UCSD-AML1 (cell line): ENCODE data around the gene ZNF324.
"Not testable (repeated sequence)": the region's sequence is repeated elsewhere in the genome, so short reads cannot be mapped to it uniquely, and the experiment has no call there.

ENCODE experiments used
- DNase-seq: peaks from one replicate; lab custom pipeline; 2025; ENCODE audit not compliant: unreplicated experiment; lab: John Stamatoyannopoulos, UW

The ZNF324 gene

DNA sequence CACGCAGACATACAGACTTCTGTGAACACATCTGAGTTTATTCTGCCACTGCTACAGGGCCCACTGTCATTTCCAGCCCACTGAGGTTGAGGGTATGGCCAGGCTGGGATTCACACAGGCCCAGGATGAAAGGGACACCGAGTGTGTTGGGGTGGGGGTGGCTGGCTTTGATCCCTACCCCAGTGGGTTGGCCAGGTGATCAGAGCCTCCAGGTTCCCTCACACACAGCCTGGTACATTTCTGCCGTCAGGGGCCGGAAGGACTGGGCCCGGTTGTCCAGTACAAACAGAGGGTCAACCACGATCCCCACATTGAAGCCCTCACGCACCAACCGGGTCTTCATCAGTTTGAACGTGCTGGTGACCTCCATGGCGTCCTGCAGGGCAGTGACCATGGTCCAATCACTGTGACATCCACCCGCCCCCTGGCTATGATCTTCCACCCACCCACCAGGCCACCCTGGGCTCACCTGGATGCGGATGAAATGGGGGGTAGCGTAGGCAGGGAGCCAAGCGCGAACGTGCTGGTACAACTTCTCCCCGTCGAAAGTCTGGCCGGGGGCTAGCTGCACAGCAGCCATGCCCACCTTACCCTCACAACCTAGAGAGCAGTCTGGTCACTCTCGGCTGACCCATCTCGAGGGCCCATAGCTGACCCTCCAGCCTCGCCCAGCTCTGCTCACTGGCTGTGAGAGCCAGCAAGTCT is 31.6 kb downstream of the ZNF324 start:
- DNase-seq = no peak

DNA sequence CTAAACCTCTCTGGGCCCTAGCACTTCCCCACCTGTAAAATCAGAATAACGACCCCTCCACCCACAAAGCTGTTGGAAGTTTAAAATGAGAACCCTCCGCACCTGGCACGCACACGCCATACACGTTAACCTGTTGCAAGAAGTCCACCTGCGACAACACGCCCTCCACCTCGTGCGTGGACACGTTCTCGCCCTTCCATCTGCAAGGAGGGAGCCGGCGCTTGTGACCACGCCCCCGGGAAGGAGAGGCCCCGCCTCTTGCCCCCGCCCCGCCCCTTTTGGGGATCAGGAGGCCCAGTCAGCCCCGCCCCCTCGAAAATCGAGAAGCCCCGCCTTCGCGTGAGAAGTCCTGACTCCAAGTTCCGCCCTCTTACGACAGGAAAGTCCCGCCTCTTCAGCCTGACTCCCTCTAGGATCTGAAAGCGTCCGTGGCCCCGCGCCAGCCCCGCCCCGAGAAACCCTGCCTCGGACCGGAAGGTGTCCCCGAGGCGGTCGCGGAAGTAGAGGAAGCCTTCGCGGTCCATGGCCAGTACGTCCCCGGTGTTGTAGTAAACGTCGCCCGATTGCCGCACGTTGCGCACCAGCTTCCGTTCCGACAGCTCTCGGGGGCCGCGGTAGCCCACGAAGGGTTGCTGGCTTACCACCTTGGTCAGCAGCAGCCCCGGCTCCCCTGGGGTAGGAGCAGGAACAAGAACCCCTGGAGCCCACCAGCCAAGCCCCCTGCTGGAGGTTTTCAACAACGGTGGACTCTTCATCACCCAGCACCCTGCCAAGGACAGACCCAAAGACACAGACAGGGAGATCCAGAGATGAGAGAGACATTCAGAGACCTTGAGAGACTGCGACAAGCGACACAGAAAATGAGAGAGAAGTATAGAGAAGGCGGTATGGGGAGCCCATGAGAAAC is 32.4 kb downstream of the ZNF324 start:
- DNase-seq = peak; percentile 99

DNA sequence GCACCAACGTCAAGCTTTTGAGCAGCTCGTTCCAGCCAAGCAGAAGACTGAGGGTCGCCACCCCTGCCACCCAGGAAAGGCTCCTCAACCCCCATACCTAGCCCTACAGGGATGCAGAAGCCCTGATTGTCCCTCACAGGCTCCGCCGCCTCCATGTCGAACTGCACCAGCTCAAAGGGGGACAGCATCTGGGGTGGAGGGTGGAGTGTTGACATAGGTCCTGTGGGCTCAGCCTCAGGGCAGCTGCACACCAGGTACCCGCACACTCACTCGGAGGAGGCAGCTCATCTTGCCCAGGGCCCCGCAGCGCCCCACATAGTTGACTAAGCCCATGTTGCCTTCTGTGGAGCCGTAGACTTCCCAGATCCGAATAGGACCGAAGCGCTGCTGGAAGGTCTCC is 33.4 kb downstream of the ZNF324 start:
- DNase-seq = no peak

DNA sequence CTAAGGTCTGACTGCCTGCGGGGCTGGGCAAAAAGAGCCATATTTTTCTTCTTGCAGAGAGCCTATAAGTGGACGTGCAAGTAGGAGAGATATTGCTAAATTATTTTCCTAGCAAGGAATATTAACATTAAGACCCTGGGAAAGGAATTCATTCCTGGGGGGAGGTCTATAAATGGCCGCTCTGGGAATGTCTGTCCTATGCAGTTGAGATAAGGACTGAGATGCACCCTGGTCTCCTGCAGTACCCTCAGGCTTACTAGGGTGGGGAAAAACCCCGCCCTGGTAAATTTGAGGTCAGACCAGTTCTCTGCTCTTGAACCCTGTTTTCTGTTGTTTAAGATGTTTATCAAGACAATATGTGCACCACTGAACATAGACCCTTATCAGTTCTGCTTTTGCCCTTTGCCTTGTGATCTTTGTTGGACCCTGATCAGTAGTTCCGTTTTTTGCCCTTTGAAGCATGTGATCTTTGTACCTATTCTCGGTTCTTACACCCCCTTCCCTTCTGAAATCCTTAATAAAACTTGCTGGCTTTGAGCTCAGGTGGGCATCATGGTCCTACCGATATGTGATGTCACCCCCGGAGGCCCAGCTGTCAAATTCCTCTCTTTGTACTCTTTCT is 40.8 kb downstream of the ZNF324 start:
- not testable (repeated sequence) for DNase-seq

DNA sequence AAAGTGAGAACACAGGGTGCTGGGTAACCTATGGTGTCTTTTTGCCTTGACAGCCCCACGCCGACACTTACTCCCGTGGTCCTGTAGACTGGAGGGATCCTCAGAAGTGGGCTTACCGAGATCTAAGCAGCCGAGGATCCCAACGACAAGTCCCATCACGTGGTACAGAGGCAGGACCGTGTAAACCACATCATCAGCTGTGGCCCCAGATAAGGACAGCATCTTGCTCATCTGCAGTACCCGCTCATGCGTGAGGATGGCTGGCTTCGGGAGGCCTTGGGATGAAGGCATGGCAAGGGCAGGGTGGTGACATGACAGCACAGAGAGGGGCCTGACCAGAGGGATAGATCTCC is 42.8 kb downstream of the ZNF324 start:
- no peak for DNase-seq

DNA sequence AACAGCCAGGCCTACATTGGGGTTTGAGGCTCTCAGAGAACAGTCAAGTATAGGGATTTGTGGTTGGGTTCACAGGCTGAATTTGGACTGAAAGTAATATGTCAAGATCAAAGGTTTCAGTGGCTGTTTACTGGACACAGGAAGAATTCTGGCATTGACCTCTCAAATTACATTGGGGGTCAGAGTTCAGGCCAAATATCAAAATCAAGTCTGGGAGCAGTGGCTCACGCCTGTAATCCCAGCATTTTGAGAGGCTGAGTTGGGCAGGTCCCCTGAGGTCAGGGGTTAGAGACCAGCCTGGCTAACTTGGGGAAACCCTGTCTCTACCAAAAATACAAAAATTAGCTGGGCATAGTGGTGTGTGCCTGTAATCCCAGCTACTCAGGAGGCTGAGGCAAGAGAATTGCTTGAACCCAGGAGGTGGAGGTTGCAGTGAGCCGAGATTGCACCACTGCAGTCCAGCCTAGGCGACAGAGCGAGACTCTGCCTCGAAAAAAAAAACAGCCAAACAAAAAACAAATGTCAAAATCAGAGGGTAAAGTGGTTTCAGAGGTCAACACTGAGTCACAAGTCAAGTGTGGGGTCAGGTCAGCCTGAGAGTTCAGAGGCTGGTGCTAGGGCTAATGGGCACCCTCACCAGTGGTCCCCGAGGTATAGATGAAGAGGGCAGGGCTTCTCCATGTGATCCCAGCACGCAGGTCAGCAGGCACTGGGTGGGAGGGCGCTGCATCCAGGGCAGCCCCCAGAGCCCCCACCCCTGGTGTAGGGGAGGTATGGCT is 43.4 kb downstream of the ZNF324 start:
- DNase-seq = no peak

DNA sequence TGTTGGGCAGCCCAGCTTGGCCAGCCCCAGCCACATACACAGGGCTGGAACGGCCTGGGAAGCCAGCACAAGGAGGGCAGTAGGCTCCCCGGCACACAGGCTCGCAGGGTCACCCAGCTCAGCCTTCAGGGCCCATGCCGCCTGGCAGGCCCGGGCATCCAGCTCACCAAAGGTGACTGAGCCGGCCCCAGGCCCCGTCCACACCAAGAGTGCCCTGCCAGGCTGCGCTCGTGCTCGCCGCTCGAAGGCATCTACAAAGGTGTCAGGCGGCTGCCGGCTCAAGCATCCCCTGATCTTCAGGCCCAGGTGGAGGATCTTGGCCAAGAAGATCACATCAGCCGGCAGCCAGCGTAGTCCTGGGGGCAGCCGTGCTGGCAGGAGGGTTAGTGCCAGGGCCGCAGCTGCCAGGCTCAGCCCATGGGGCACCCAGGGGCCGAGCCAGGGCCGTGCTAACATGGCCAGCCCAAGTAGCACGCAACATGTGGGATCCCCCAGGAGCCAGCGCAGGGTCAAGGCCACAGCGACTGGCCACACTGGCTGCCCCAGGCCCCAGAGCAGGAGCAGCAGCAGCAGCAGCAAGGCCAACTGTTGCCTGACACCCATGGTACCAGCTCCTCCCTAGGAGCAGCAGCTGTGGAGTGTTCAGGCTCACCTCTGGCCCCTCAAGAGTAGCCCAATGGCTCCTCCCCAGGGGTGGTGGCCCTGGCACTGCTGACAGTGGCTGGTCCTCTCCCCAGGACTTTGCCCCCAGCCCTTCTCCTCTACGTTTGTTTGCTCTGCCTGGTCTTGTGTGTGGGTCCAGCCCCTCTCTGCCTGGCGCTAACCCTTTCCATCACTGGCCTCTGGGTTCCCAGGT is 44.7 kb downstream of the ZNF324 start, which contains the start of gene SLC27A5:
Gene SLC27A5, minus strand, starts transcription at position 640 of the 856 bp plus-strand sequence. Its CDS starts 37 bp downstream, at position 603.
- no peak for DNase-seq

DNA sequence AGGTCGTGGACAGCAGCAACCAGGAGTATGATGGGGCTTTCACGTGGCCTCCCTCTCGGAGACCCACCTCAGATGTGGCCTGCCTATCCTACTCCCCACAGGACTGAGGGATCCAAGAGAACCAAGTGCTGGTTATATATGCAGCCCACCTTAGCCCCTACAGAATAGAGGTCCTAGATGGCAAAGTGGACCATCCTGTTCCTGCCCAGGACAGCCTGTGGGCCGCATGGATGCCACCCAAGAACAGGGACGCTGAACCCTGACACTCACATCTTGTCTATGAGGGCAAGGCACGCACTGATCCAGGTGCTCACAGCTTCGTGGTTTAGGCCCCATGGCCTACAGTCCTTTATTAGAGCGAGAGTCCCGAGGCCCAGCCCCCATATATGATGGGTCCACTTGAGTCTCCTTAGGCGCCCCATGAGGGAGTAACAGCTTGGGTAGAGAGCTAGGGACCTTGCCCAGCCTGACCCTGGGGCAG is 46.4 kb downstream of the ZNF324 start:
- no peak for DNase-seq

DNA sequence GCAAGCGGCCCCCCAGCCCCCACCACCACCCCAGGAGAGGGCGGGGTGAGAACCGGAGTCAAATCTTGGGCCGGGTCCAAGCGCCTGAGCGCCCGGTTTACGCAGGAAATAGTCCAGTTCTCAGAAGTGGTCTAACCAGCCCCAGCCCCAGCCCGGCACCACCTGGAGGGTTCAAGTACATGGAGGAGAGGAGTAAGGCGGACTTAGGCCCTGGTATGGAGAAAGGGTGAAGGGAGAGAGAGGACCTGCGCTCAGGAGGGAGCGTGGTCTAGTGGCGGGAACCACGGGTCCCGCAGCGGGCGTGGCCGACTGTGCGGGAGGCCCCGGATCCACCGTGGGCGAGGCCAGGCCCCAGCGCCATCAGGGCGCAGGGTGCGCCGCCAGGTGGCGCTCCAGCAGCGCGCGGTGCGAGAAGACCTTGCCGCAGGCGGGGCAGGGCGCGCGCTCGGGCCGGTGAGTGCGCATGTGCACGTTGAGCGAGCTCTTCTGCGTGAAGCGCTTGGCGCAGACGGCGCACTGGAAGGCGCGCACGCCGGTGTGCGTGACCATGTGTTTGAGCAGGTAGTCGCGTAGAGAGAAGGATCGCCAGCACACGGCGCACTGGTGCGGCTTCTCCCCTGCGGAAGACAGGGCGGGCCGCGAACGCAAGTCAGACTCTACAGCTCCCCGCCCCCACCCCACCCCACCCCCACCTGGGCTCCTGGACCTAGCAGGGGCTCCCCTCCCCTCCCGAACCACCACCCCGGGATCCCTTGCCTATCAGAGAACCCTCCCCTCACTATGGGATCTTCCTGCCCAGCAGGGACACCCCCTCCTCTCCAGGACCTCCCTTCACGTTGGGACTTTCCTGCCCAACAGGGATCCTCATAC is 47.0 kb downstream of the ZNF324 start:
- DNase-seq = peak; percentile 87

DNA sequence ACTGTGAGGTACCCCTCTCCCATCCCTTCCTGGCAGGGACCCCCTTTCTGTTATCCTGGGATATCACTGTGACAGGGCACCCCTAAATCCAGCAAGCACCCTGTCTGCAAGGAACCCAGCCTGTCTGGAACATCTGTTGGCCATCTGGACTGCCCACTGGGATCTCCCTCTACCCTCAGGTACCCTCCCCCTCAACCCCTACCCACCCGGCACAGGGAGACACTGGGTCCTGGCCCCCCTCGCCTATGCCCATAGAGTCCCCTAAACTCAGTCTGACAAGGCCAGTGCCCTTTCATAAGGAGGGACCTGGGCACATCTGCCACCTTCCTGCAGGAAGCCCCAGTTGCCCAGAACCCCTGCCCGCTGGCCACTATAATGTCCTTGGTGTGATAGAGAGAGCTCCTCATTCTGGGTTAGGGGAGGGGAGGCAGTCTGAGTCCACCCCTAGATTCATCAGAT is 47.7 kb downstream of the ZNF324 start:
- DNase-seq = no peak

DNA sequence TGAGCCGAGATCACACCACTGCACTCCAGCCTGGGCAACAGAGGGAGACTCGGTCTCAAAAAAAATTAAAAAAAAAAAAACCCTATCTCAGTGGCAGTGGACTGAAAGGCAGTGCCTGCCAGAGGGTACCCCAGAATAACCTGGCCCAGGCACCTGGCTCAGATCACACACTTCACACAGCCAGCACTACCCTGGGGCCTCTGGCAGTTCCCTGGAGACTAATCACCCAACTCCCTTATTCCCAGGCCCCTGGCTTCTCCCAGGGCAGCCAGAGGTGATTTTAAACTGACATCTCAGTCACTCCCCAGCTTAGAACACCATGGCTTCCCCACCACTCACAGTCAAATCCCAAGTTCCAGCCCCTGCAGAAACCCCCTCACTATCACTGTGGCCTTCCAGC is 48.4 kb downstream of the ZNF324 start:
- DNase-seq = no peak

DNA sequence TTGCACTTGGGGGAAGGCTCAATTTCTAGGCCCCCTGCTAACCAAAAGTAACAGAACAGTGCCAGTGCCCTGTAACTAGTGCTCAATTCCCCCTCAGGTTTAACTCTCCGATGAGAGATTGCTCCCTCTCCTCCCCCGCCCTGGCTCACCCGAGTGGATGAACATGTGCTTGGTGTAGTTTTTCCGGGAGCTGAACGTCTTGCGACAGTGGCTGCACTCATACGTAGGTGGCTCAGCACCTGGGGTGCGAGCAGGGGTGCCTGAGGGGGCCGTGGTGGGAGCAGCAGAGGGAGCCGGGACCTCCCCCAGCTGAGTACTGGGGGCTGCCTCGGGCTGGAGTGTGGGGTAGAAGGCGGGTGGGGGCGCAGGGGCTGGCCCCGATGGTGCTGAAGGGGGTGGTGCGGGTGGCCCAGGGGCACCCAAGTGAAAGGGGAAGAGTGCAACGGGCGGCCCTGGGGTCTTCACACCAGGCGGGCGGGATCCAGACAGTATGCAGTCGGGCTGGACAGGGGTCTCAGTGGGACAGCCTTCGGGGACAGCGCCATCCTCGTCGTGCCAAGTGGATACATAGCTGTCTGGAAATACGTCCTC is 49.5 kb downstream of the ZNF324 start:
- no peak for DNase-seq

DNA sequence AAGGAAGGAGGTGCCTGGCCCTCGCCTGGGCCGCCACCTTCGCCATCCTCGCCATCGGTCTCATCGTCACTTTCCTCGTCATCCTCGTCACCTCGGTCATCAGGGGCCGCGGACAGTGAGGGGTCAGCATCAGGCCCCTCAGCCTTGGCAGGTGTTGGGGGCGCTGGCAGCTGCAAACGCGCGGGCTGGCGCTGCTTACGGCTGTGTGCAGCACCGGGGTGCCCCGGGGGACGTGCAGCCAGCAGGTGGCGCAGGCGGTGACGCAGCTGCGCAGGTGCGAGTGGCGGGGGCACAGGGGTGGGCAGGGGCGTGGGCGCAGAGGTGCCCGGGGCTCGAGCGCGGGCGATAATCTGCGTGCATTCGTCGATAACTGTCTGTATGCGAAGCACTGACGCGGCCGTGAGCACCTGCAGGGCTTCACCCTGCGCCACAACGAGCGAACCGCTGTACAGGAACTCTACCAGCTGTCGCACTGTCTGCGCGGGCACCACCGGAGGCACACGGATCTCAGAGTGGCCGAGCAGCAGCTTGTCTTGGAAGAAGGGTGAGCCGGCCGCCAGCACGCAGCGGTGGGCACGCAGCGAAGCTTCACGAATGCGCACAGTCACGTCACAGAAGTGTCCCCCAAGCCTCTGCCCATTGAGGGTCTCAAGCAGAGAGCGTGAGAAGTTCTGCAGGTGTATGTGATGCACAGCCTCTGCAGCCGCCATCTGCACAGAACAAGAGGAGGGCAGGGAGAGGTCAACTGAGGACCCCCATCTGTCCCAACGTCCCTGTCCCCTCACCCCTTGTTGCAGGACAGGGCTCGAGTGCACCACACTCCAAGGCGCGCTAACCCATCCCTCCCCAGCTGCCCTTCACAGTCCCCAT is 50.3 kb downstream of the ZNF324 start:
- no peak for DNase-seq

DNA sequence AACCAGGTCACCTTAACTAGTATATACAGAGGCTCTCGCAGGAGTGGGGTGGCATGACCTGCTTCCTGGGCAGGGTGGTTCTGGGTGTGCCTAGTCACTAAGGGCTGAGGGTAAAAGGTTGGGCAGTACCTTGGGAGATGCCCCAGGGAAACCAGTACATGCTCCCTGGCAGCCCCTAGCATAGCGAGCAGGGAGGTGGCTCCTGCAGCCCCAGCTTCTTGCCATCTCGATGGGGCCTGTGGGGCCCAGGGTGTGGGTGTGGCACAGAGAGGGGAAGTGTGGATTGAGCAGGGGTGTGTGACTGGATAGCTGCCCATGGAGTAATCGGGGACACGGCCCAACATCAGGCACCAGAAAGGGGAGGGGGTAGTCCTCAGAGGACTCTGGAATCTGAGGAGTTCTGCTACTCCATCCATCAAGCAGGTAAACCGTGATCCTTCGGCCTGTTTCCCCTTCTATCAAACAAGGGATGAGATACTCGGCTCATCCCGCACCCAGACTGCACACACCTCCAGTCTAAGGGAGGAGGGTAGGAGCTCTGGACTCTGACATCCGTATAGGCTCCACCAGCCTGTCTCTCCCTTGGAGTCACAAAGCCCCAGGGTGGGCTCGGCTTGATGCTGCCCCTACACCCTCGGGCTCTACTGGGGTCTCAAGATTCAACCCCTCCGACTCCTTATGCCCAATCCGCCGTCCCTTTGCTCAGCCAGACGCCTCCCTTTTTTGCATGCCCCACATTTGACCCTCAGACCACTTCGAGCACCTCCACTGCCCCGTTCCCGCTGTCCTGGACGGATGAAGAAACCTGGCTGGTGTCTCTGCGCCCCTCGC is 51.6 kb downstream of the ZNF324 start:
- no peak for DNase-seq

DNA sequence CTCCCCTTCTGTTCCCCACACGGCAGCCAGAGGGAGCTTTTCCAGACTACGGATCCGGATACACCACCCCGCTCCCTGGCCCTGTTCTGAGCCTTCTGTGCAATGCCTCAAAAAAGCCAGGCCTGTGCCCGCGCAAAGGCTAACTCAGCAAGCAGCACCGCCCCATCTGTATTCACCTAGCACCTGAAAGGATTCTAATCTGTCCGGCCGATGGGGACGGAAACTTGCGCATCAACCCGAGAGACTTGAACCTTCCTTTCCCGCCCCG is 52.1 kb downstream of the ZNF324 start:
- DNase-seq = peak; percentile 79

DNA sequence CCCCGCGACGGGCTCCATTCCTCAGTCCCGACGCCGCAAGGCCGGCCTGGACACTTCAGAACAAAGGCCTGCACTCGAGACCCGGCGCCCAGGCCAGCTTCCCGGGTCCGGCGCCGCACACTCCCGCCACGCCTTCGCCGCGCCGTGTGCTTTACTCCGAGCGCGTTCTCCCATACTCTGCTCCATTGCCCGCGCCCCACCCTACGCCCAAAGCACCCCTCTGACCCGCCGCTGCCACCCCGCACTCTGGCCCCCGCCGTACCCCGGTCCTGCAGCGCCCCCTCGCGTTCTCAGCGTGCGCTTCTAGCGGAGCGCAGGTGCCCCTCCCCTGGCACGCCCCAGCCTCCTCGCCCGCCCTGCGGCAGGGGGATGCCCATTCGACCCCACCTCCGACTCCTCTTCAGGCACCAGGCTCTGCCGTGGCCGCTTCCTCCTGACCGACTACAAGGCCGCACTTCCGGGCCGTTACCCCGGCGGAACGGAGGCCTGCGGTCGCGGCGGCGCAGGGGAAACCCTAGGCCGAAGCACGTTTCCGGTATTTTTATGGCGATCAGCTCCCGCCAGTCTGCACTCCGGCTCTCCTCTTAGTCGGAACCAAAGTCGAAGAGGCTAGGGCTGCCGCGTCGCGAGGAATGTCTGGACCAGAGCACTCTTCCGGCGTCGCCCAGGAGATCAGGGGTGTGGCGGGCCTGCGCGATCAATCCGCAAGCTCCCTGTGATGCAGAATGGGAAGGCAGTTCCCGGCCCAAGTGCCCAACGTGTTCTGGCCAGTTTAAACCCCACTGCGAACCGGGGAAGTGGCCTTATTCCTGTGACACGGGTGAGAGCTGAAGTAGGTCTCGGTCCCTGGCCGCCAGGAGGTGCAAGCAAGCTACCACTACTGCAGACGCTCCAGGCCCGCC is 52.7 kb downstream of the ZNF324 start, which contains the start of gene ZBTB45:
Gene ZBTB45, minus strand, starts transcription at position 456 of the 902 bp plus-strand sequence. CDS start 2,137 bp downstream, outside the sequence.
- peak; percentile 96 for DNase-seq
